Measurements from ENCODE around the gene PLA2G2E.
"Not testable (repeated sequence)": the region's sequence is repeated elsewhere in the genome, so short reads cannot be mapped to it uniquely, and the experiment has no call there.

PLA2G2E gene

GRCh38 chr1:19882111-19883071 is 41.0 kb downstream of the PLA2G2E start, which contains the start of gene OTUD3:
Gene OTUD3 (plus strand): TSS chr1:19882395. CDS start chr1:19882514, 119 bp downstream.
- H3K27ac Mint-ChIP-seq: peak within 1 kb of the TSS; percentile 41
- peaks cover 11% of the 10 kb centered on the region for H3K27me3 Mint-ChIP-seq (ENCODE audit: low read depth)
- peak within 1 kb of the TSS; percentile 88 for H3K4me3 Mint-ChIP-seq
- H3K9me3 Mint-ChIP-seq: peaks cover 3% of the 10 kb centered on the region
- H3K36me3 Mint-ChIP-seq (ENCODE audit: low read depth): peaks cover 9% of the 10 kb centered on the region
- H3K4me1 Mint-ChIP-seq (ENCODE audit: low read depth): peaks cover 31% of the 10 kb centered on the region

- not testable (repeated sequence) for H3K9me3 Mint-ChIP-seq; H3K27ac Mint-ChIP-seq; H3K4me3 Mint-ChIP-seq; H3K36me3 Mint-ChIP-seq (ENCODE audit: low read depth)
- Mint-ChIP-seq H3K27me3 (ENCODE audit: low read depth) (peaks cover 14% of the 10 kb centered on the region), H3K4me1 (ENCODE audit: low read depth) (peaks cover 27% of the 10 kb centered on the region)
These were observed 42.6 kb downstream of the PLA2G2E start for GRCh38 chr1:19880841-19881240.

GRCh38 chr1:19879661-19880060 is 43.8 kb downstream of the PLA2G2E start:
- Mint-ChIP-seq H3K4me1 (ENCODE audit: low read depth) (peaks cover 21% of the 10 kb centered on the region), H3K36me3 (ENCODE audit: low read depth) (peaks cover 6% of the 10 kb centered on the region), H3K27ac (no peak overlapping the region), H3K9me3 (peaks cover 3% of the 10 kb centered on the region), H3K4me3 (no peak overlapping the region), H3K27me3 (ENCODE audit: low read depth) (peaks cover 14% of the 10 kb centered on the region)

GRCh38 chr1:19879227-19879626 is 44.2 kb downstream of the PLA2G2E start:
- Mint-ChIP-seq H3K36me3 (ENCODE audit: low read depth) (peaks cover 3% of the 10 kb centered on the region), H3K27me3 (ENCODE audit: low read depth) (peaks cover 14% of the 10 kb centered on the region), H3K27ac (no peak overlapping the region), H3K4me3 (no peak overlapping the region), H3K4me1 (ENCODE audit: low read depth) (peaks cover 18% of the 10 kb centered on the region), H3K9me3 (peaks cover 3% of the 10 kb centered on the region)

- Mint-ChIP-seq H3K4me3 (no peak overlapping the region), H3K4me1 (ENCODE audit: low read depth) (peaks cover 12% of the 10 kb centered on the region), H3K36me3 (ENCODE audit: low read depth) (peaks cover 3% of the 10 kb centered on the region), H3K27ac (no peak overlapping the region), H3K9me3 (peaks cover 3% of the 10 kb centered on the region), H3K27me3 (ENCODE audit: low read depth) (peaks cover 14% of the 10 kb centered on the region)
These were observed 44.8 kb downstream of the PLA2G2E start for GRCh38 chr1:19878637-19878985.

- peaks cover 3% of the 10 kb centered on the region for H3K9me3 Mint-ChIP-seq
- peaks cover 14% of the 10 kb centered on the region for H3K27me3 Mint-ChIP-seq (ENCODE audit: low read depth)
These were observed 45.4 kb downstream of the PLA2G2E start for GRCh38 chr1:19877821-19878636.

GRCh38 chr1:19877181-19877750 is 46.2 kb downstream of the PLA2G2E start:
- no peak overlapping the region for H3K4me3 Mint-ChIP-seq
- no peak overlapping the region for H3K27ac Mint-ChIP-seq
- peaks cover 16% of the 10 kb centered on the region for H3K27me3 Mint-ChIP-seq (ENCODE audit: low read depth)
- H3K36me3 Mint-ChIP-seq (ENCODE audit: low read depth): no peaks in the 10 kb centered on the region
- peaks cover 3% of the 10 kb centered on the region for H3K4me1 Mint-ChIP-seq (ENCODE audit: low read depth)
- peaks cover 3% of the 10 kb centered on the region for H3K9me3 Mint-ChIP-seq

More at GRCh38 chr1:19877821-19878636, 45.4 kb downstream of the PLA2G2E start:
- Mint-ChIP-seq H3K36me3 (ENCODE audit: low read depth) (peaks cover under 1% of the 10 kb centered on the region), H3K4me3 (no peak overlapping the region), H3K27ac (no peak overlapping the region), H3K4me1 (ENCODE audit: low read depth) (peaks cover 6% of the 10 kb centered on the region)

DNA sequence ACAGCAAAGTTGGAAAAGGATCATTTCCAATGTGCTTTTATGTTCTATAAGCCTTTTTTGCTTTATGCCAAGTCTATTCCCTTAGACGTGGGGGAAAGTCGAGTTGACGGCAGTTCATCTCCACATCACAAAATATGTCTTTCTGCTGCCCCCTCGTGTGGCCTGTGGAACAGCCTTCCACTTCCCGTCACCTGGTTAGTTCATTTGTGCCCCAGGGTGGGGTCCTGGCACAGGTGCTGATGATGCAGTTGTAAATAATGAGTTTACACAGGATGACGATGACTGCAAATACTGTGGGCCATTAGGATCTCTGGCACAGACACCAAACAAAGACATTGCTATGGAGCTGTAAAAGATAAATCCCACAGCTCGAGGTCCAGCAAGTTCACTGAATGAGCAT is 51.2 kb downstream of the PLA2G2E start:
- Mint-ChIP-seq H3K27me3 (ENCODE audit: low read depth) (peaks cover 22% of the 10 kb centered on the region), H3K36me3 (ENCODE audit: low read depth) (no peaks in the 10 kb centered on the region), H3K4me3 (no peak overlapping the region), H3K4me1 (ENCODE audit: low read depth) (no peaks in the 10 kb centered on the region), H3K9me3 (no peaks in the 10 kb centered on the region), H3K27ac (no peak overlapping the region)

Measured in T-helper 1 cell treated with Interleukin-12 subunit alpha and Interleukin-12 subunit beta and Interleukin-4 antibody, amounts not matched to agents 30 μg/mL and 1 μg/mL, for 36 hours (primary cell).